ENCODE measurements around the gene MAP1B.

DNA sequence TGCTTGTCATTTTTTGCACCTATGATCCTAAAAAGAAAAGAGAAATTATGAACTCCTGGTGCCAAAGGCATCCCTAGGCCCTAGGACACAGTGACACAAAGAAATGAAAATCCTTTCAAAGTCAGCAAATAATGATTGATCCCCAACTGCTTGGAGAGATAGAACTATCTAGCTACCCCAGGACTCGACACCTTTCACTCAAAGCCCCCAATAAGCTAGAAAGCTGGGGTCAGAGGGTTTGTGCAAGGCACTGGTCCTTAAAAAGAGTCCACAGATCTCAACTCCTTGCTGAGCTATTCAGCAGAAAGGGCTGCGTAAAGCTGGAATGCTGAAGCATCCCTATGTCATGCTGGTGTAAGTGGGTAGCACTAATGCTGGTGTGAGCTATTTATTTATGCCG is 31.8 kb upstream of the MAP1B start:
- TF ChIP-seq, protein P1, sequence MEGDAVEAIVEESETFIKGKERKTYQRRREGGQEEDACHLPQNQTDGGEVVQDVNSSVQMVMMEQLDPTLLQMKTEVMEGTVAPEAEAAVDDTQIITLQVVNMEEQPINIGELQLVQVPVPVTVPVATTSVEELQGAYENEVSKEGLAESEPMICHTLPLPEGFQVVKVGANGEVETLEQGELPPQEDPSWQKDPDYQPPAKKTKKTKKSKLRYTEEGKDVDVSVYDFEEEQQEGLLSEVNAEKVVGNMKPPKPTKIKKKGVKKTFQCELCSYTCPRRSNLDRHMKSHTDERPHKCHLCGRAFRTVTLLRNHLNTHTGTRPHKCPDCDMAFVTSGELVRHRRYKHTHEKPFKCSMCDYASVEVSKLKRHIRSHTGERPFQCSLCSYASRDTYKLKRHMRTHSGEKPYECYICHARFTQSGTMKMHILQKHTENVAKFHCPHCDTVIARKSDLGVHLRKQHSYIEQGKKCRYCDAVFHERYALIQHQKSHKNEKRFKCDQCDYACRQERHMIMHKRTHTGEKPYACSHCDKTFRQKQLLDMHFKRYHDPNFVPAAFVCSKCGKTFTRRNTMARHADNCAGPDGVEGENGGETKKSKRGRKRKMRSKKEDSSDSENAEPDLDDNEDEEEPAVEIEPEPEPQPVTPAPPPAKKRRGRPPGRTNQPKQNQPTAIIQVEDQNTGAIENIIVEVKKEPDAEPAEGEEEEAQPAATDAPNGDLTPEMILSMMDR (IDR thresholded peaks at IDR 0.05), result no peak
- TF ChIP-seq POLR2AphosphoS5 (IDR thresholded peaks at IDR 0.05), result no peak
